ENCODE results near the gene ITIH4.

DNA sequence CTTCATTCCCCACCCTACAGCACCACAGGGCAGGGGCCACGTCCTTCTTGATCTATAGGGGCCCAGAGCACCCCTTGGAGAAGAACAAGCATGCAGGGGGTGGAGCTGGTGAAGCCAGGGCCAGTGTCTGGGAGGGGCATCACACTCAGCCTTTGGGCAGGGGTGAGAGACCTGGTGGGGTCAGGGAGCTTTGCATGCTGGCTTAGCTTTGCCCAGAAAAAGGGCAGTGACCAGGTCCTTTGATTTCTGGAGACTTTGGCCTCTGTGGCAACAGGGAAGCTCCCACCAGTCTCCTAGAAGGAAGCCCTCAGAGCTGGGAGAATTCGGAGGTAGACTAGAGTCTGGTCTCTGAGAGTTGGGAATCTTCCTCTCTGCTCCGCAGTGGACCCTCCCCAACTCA, 990 bp downstream of the ITIH4 start:
- no peak for TF ChIP-seq TCF7L2 (IDR thresholded peaks at IDR 0.05; ENCODE audit: low read depth, low read length)
- TF ChIP-seq, protein P1, sequence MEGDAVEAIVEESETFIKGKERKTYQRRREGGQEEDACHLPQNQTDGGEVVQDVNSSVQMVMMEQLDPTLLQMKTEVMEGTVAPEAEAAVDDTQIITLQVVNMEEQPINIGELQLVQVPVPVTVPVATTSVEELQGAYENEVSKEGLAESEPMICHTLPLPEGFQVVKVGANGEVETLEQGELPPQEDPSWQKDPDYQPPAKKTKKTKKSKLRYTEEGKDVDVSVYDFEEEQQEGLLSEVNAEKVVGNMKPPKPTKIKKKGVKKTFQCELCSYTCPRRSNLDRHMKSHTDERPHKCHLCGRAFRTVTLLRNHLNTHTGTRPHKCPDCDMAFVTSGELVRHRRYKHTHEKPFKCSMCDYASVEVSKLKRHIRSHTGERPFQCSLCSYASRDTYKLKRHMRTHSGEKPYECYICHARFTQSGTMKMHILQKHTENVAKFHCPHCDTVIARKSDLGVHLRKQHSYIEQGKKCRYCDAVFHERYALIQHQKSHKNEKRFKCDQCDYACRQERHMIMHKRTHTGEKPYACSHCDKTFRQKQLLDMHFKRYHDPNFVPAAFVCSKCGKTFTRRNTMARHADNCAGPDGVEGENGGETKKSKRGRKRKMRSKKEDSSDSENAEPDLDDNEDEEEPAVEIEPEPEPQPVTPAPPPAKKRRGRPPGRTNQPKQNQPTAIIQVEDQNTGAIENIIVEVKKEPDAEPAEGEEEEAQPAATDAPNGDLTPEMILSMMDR (IDR thresholded peaks at IDR 0.05) = no peak
